HEK293 (cell line): ENCODE measurements around the gene ASIC3.
A peak's percentile ranks its signal among the peaks of the same experiment; 100 is the strongest.

Experiments
- IKZF3 ChIP-seq: fragments of 450-650 bp; IDR thresholded peaks from 2 replicates; pipeline ENCODE4 v1.5.0; 2018; ENCODE audit warnings: missing biosample characterization, mild to moderate bottlenecking, missing genetic modification characterization, moderate library complexity
- KLF1 ChIP-seq: fragments of 450-650 bp; formaldehyde crosslinking; IDR thresholded peaks from 2 replicates; pipeline ENCODE4 v1.5.1; 2016; ENCODE audit warnings: missing biosample characterization, missing genetic modification characterization
- KLF7 ChIP-seq: fragments of 450-650 bp; formaldehyde crosslinking; IDR thresholded peaks from 2 replicates; pipeline ENCODE4 v1.5.1; 2016; ENCODE audit warnings: missing biosample characterization, missing genetic modification characterization, borderline replicate concordance
- KLF8 ChIP-seq: fragments of 450-650 bp; formaldehyde crosslinking; IDR thresholded peaks from 2 replicates; pipeline ENCODE4 v1.5.1; 2016; ENCODE audit warnings: missing biosample characterization, missing genetic modification characterization
- MYNN ChIP-seq: fragments of 450-650 bp; formaldehyde crosslinking; IDR thresholded peaks from 2 replicates; pipeline ENCODE4 v1.5.1; 2016; ENCODE audit warnings: missing biosample characterization, missing genetic modification characterization, borderline replicate concordance
- MZF1 ChIP-seq: fragments of 450-650 bp; formaldehyde crosslinking; IDR thresholded peaks from 2 replicates; pipeline ENCODE4 v1.5.1; 2017; ENCODE audit warnings: missing biosample characterization, missing genetic modification characterization, borderline replicate concordance
- RBAK ChIP-seq: fragments of 450-650 bp; formaldehyde crosslinking; IDR thresholded peaks from 2 replicates; pipeline ENCODE4 v1.5.1; 2016; ENCODE audit warnings: missing biosample characterization, missing genetic modification characterization
- SP7 ChIP-seq: fragments of 450-650 bp; formaldehyde crosslinking; IDR thresholded peaks from 2 replicates; pipeline ENCODE4 v1.5.1; 2016; ENCODE audit warnings: missing biosample characterization, missing genetic modification characterization
- YY2 ChIP-seq: fragments of 450-650 bp; formaldehyde crosslinking; IDR thresholded peaks from 2 replicates; pipeline ENCODE4 v1.5.1; 2016; ENCODE audit warnings: missing biosample characterization, missing genetic modification characterization
- ZBTB21 ChIP-seq: fragments of 450-650 bp; formaldehyde crosslinking; IDR thresholded peaks from 2 replicates; pipeline ENCODE4 v1.5.1; 2017; ENCODE audit warnings: missing biosample characterization, missing genetic modification characterization
- ZBTB7A ChIP-seq: fragments of 450-650 bp; formaldehyde crosslinking; IDR thresholded peaks from 2 replicates; pipeline ENCODE4 v1.5.1; 2016; ENCODE audit warnings: low read depth, missing biosample characterization, missing genetic modification characterization
- ZFP37 ChIP-seq: fragments of 450-650 bp; formaldehyde crosslinking; IDR thresholded peaks from 2 replicates; pipeline ENCODE4 v1.5.1; 2016; ENCODE audit warnings: missing biosample characterization, missing genetic modification characterization
- ZFP41 ChIP-seq: fragments of 450-650 bp; formaldehyde crosslinking; IDR thresholded peaks from 2 replicates; pipeline ENCODE4 v1.5.1; 2016; ENCODE audit warnings: missing biosample characterization, missing genetic modification characterization, borderline replicate concordance
- ZFP69B ChIP-seq: fragments of 450-650 bp; formaldehyde crosslinking; IDR thresholded peaks from 2 replicates; pipeline ENCODE4 v1.5.1; 2016; ENCODE audit warnings: missing biosample characterization, missing genetic modification characterization
- ZNF114 ChIP-seq: fragments of 450-650 bp; formaldehyde crosslinking; IDR thresholded peaks from 2 replicates; pipeline ENCODE4 v1.5.0; 2017; ENCODE audit warnings: missing biosample characterization, missing genetic modification characterization
- ZNF157 ChIP-seq: fragments of 450-650 bp; formaldehyde crosslinking; IDR thresholded peaks from 2 replicates; pipeline ENCODE4 v1.5.1; 2016; ENCODE audit warnings: missing biosample characterization, missing genetic modification characterization
- ZNF16 ChIP-seq: fragments of 450-650 bp; formaldehyde crosslinking; IDR thresholded peaks from 2 replicates; pipeline ENCODE4 v1.5.1; 2016; ENCODE audit warnings: low read depth, missing biosample characterization, missing genetic modification characterization
- ZNF202 ChIP-seq: fragments of 450-650 bp; formaldehyde crosslinking; IDR thresholded peaks from 2 replicates; pipeline ENCODE4 v1.5.1; 2016; ENCODE audit warnings: missing biosample characterization, missing genetic modification characterization, borderline replicate concordance
- ZNF311 ChIP-seq: fragments of 450-650 bp; formaldehyde crosslinking; IDR thresholded peaks from 2 replicates; pipeline ENCODE4 v1.5.1; 2017; ENCODE audit warnings: missing biosample characterization, missing genetic modification characterization, borderline replicate concordance
- ZNF404 ChIP-seq: fragments of 450-650 bp; formaldehyde crosslinking; IDR thresholded peaks from 2 replicates; pipeline ENCODE4 v1.5.1; 2017; ENCODE audit warnings: missing biosample characterization, missing genetic modification characterization
- ZNF48 ChIP-seq: fragments of 450-650 bp; formaldehyde crosslinking; IDR thresholded peaks from 2 replicates; pipeline ENCODE4 v1.5.1; 2016; ENCODE audit warnings: missing biosample characterization, missing genetic modification characterization
- ZNF510 ChIP-seq: fragments of 450-650 bp; formaldehyde crosslinking; IDR thresholded peaks from 2 replicates; pipeline ENCODE4 v1.5.1; 2018; ENCODE audit warnings: mild to moderate bottlenecking, missing genetic modification characterization, missing biosample characterization; ENCODE audit not compliant: insufficient replicate concordance
- ZNF600 ChIP-seq: fragments of 450-650 bp; formaldehyde crosslinking; IDR thresholded peaks from 2 replicates; pipeline ENCODE4 v1.5.1; 2016; ENCODE audit warnings: missing biosample characterization, missing genetic modification characterization
- ZNF792 ChIP-seq: fragments of 450-650 bp; formaldehyde crosslinking; IDR thresholded peaks from 2 replicates; pipeline ENCODE4 v1.5.1; 2016; ENCODE audit warnings: missing biosample characterization, missing genetic modification characterization
- TF ChIP-seq, protein P1 (sequence below): fragments of 450-650 bp; formaldehyde crosslinking; IDR thresholded peaks from 2 replicates; pipeline ENCODE4 v1.5.1; 2016; ENCODE audit warnings: missing biosample characterization, missing genetic modification characterization
- TF ChIP-seq, protein P2 (sequence below): fragments of 450-650 bp; formaldehyde crosslinking; IDR thresholded peaks from 2 replicates; pipeline ENCODE4 v1.5.1; 2017; ENCODE audit warnings: missing biosample characterization, missing genetic modification characterization
- TF ChIP-seq, protein P3 (sequence below): fragments of 450-650 bp; formaldehyde crosslinking; IDR thresholded peaks from 2 replicates; pipeline ENCODE4 v1.5.1; 2016; ENCODE audit warnings: missing biosample characterization, missing genetic modification characterization
- TF ChIP-seq, protein P4 (sequence below): fragments of 450-650 bp; formaldehyde crosslinking; IDR thresholded peaks from 2 replicates; pipeline ENCODE4 v1.5.1; 2017; ENCODE audit warnings: missing biosample characterization, missing genetic modification characterization
- TF ChIP-seq, protein P5 (sequence below): fragments of 450-650 bp; formaldehyde crosslinking; conservative IDR thresholded peaks from 2 replicates; pipeline ENCODE4 v1.5.1; 2016; ENCODE audit warnings: low read depth, missing biosample characterization, missing genetic modification characterization
- TF ChIP-seq, protein P6 (sequence below): fragments of 450-650 bp; formaldehyde crosslinking; IDR thresholded peaks from 2 replicates; pipeline ENCODE4 v1.5.1; 2016; ENCODE audit warnings: missing biosample characterization, missing genetic modification characterization

ASIC3 gene

DNA sequence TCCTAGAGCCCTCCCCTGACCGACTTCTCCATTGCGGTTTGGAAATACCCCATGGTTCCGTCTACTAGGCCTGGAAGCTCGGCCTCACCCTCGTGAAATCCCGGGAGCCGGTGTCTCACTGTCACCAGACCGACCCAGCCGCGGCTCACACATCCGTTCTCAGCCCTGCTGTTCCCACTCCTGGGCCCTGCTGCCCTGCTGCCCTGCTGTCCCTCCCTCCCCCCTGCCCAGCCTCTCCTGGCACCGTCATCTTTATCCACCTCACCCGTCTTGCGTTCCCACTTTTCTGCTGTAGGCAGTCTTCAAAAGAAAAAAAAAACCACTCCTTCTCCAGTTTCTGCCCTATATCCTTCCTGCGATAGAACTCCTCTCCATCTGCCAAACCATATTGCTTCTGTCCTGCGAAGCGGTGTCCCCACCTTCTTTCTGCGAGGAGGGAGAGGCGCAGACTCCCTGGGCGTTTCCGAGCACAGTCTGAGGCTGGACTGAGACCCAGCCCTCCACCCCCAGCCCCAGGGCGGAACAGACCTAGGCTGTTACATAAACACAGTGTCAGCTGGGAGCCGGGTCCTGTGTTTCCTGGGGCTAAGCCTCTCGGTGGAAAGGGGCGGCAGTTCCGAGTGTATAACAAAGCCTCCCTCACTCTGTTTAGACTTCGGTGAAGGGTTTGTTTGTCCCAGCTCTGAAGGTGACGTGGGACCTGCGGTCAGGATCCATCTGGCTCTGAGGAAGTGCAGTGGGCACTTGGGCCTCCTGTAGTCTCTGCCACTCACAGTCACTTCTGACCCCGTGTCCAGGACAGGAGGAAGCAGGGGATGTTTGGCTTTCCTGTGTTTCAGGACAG, 40.7 kb downstream of the ASIC3 start (continued):
- TF ChIP-seq MZF1 (tag by site-specific recombination) = no peak
- TF ChIP-seq ZBTB7A (tag by site-specific recombination) = no peak
- TF ChIP-seq ZNF48 (tag by site-specific recombination) = no peak
- no peak for TF ChIP-seq RBAK (tag by site-specific recombination)
- TF ChIP-seq ZNF600 = peak; percentile 95
- no peak for TF ChIP-seq MYNN
- peak; percentile 94 for TF ChIP-seq KLF1
- no peak for TF ChIP-seq ZNF510 (tag by site-specific recombination)
- no peak for TF ChIP-seq ZNF202 (tag by site-specific recombination)
- TF ChIP-seq, protein P1, sequence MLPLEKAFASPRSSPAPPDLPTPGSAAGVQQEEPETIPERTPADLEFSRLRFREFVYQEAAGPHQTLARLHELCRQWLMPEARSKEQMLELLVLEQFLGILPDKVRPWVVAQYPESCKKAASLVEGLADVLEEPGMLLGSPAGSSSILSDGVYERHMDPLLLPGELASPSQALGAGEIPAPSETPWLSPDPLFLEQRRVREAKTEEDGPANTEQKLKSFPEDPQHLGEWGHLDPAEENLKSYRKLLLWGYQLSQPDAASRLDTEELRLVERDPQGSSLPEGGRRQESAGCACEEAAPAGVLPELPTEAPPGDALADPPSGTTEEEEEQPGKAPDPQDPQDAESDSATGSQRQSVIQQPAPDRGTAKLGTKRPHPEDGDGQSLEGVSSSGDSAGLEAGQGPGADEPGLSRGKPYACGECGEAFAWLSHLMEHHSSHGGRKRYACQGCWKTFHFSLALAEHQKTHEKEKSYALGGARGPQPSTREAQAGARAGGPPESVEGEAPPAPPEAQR (tag by site-specific recombination) = no peak
- no peak for TF ChIP-seq ZNF16 (tag by site-specific recombination)
- no peak for TF ChIP-seq ZFP69B (tag by site-specific recombination)
- TF ChIP-seq, protein P2, sequence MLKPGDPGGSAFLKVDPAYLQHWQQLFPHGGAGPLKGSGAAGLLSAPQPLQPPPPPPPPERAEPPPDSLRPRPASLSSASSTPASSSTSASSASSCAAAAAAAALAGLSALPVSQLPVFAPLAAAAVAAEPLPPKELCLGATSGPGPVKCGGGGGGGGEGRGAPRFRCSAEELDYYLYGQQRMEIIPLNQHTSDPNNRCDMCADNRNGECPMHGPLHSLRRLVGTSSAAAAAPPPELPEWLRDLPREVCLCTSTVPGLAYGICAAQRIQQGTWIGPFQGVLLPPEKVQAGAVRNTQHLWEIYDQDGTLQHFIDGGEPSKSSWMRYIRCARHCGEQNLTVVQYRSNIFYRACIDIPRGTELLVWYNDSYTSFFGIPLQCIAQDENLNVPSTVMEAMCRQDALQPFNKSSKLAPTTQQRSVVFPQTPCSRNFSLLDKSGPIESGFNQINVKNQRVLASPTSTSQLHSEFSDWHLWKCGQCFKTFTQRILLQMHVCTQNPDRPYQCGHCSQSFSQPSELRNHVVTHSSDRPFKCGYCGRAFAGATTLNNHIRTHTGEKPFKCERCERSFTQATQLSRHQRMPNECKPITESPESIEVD (tag by site-specific recombination) = no peak
- TF ChIP-seq, protein P3, sequence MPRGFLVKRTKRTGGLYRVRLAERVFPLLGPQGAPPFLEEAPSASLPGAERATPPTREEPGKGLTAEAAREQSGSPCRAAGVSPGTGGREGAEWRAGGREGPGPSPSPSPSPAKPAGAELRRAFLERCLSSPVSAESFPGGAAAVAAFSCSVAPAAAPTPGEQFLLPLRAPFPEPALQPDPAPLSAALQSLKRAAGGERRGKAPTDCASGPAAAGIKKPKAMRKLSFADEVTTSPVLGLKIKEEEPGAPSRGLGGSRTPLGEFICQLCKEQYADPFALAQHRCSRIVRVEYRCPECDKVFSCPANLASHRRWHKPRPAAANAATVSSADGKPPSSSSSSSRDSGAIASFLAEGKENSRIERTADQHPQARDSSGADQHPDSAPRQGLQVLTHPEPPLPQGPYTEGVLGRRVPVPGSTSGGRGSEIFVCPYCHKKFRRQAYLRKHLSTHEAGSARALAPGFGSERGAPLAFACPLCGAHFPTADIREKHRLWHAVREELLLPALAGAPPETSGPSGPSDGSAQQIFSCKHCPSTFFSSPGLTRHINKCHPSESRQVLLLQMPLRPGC (tag by site-specific recombination) = no peak
- no peak for TF ChIP-seq ZBTB21
- no peak for TF ChIP-seq ZNF157
- TF ChIP-seq, protein P4, sequence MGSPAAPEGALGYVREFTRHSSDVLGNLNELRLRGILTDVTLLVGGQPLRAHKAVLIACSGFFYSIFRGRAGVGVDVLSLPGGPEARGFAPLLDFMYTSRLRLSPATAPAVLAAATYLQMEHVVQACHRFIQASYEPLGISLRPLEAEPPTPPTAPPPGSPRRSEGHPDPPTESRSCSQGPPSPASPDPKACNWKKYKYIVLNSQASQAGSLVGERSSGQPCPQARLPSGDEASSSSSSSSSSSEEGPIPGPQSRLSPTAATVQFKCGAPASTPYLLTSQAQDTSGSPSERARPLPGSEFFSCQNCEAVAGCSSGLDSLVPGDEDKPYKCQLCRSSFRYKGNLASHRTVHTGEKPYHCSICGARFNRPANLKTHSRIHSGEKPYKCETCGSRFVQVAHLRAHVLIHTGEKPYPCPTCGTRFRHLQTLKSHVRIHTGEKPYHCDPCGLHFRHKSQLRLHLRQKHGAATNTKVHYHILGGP (tag by site-specific recombination) = no peak
- no peak for TF ChIP-seq ZFP41 (tag by site-specific recombination)
- TF ChIP-seq KLF8 = no peak
- TF ChIP-seq ZNF792 (tag by site-specific recombination) = no peak
- no peak for TF ChIP-seq ZNF114 (tag by site-specific recombination)
- no peak for TF ChIP-seq IKZF3
- TF ChIP-seq, protein P5, sequence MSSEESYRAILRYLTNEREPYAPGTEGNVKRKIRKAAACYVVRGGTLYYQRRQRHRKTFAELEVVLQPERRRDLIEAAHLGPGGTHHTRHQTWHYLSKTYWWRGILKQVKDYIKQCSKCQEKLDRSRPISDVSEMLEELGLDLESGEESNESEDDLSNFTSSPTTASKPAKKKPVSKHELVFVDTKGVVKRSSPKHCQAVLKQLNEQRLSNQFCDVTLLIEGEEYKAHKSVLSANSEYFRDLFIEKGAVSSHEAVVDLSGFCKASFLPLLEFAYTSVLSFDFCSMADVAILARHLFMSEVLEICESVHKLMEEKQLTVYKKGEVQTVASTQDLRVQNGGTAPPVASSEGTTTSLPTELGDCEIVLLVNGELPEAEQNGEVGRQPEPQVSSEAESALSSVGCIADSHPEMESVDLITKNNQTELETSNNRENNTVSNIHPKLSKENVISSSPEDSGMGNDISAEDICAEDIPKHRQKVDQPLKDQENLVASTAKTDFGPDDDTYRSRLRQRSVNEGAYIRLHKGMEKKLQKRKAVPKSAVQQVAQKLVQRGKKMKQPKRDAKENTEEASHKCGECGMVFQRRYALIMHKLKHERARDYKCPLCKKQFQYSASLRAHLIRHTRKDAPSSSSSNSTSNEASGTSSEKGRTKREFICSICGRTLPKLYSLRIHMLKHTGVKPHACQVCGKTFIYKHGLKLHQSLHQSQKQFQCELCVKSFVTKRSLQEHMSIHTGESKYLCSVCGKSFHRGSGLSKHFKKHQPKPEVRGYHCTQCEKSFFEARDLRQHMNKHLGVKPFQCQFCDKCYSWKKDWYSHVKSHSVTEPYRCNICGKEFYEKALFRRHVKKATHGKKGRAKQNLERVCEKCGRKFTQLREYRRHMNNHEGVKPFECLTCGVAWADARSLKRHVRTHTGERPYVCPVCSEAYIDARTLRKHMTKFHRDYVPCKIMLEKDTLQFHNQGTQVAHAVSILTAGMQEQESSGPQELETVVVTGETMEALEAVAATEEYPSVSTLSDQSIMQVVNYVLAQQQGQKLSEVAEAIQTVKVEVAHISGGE (tag by site-specific recombination) = peak; percentile 93
- TF ChIP-seq ZNF311 (tag by site-specific recombination) = no peak
- no peak for TF ChIP-seq ZFP37
- TF ChIP-seq, protein P6, sequence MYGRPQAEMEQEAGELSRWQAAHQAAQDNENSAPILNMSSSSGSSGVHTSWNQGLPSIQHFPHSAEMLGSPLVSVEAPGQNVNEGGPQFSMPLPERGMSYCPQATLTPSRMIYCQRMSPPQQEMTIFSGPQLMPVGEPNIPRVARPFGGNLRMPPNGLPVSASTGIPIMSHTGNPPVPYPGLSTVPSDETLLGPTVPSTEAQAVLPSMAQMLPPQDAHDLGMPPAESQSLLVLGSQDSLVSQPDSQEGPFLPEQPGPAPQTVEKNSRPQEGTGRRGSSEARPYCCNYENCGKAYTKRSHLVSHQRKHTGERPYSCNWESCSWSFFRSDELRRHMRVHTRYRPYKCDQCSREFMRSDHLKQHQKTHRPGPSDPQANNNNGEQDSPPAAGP = peak; percentile 90; the same call in 1 of the 2 replicates
- TF ChIP-seq ZNF404 = no peak
- peak; percentile 72 for TF ChIP-seq SP7
- no peak for TF ChIP-seq YY2 (tag by site-specific recombination)
- 0 out of 2 replicates have a peak, but pooled peaks have one; percentile 54 for TF ChIP-seq KLF7 (tag by site-specific recombination)
